SK-N-SH (cell line): ENCODE measurements around the gene C14orf132. TPM values are rescaled to one million over a fixed set of nuclear protein-coding genes. Genes with fewer than 3 reads are reported as not detected.

ENCODE experiments used
- CTCF ChIA-PET: fragments of 300-600, 350-600 bp; formaldehyde crosslinking; extraction: SDS; loops from one replicate; lab custom pipeline; 2021; lab: Yijun Ruan, JAX
- POLR2A ChIA-PET: fragments of 350-600 bp; sonication (Branson Sonifier 250); formaldehyde crosslinking; extraction: SDS; loops from one replicate; lab custom pipeline; 2020; ENCODE audit warnings: antibody characterized with exemption, inconsistent platforms; lab: Yijun Ruan, JAX
- DNase-seq: peaks from one replicate; pipeline ENCODE4 v3.0.0; 2012
- H2AFZ ChIP-seq: fragments of 200-600 bp; sonication (generic); 2 replicates; pipeline ENCODE4 v1.8.1; 2016; ENCODE audit warnings: antibody characterized with exemption, mild to moderate bottlenecking, low read depth
- H3F3A ChIP-seq: fragments of 200-600 bp; sonication (generic); replicated peaks from 2 replicates; pipeline ENCODE3; 2016; ENCODE audit warnings: antibody characterized with exemption, mild to moderate bottlenecking; ENCODE audit not compliant: insufficient read depth
- H3K27ac ChIP-seq, 2 experiments: fragments of 200-500 bp in 1 of 2; fragments of 200-600 bp in 1 of 2; sonication (Bioruptor generic) in 1 of 2; sonication (generic), shearing (Covaris generic) in 1 of 2; 2 replicates each; pipeline versions ENCODE4 v1.5.1 to v1.6.1; 2014 to 2016; ENCODE audit warnings: low read depth in 2 of 2, inconsistent platforms in 1 of 2, low read length in 1 of 2, mild to moderate bottlenecking in 1 of 2, mixed read lengths in 1 of 2
- H3K27me3 ChIP-seq: fragments of 200-600 bp; sonication (generic), shearing (Covaris generic); 2 replicates; pipeline ENCODE4 v1.6.1; 2016; ENCODE audit warnings: mixed run types; ENCODE audit not compliant: insufficient read depth
- H3K36me3 ChIP-seq, 2 experiments: fragments of 200-500 bp in 1 of 2; fragments of 200-600 bp in 1 of 2; sonication (Bioruptor generic) in 1 of 2; sonication (generic) in 1 of 2; replicated peaks in 1 of 2; 2 replicates each; pipeline versions ENCODE3 to v1.5.1; 2014 to 2016; ENCODE audit warnings: low read length in 1 of 2, mild to moderate bottlenecking in 1 of 2; ENCODE audit not compliant: insufficient read depth in 2 of 2, control insufficient read depth in 1 of 2
- H3K4me1 ChIP-seq, 2 experiments: fragments of 200-500 bp in 1 of 2; fragments of 200-600 bp in 1 of 2; sonication (Bioruptor generic) in 1 of 2; sonication (generic), shearing (Covaris generic) in 1 of 2; 2 replicates each; pipeline versions ENCODE4 v1.5.1 to v1.6.1; 2014 to 2016; ENCODE audit warnings: low read depth in 1 of 2, low read length in 1 of 2, mixed run types in 1 of 2; ENCODE audit not compliant: insufficient read depth in 2 of 2, control insufficient read depth in 1 of 2
- H3K4me2 ChIP-seq: fragments of 200-600 bp; sonication (generic), shearing (Covaris generic); 2 replicates; pipeline ENCODE4 v1.6.1; 2017; ENCODE audit warnings: mixed run types
- H3K4me3 ChIP-seq, 2 experiments: fragments of 200-500 bp in 1 of 2; fragments of 200-600 bp in 1 of 2; sonication (Bioruptor generic) in 1 of 2; sonication (generic), shearing (Covaris generic) in 1 of 2; 2 replicates each; pipeline versions ENCODE4 v1.5.1 to v1.8.1; 2014 to 2016; ENCODE audit warnings: low read depth in 2 of 2, inconsistent platforms in 1 of 2, low read length in 1 of 2, mild to moderate bottlenecking in 1 of 2, mixed read lengths in 1 of 2, moderate library complexity in 1 of 2
- H3K79me2 ChIP-seq: fragments of 200-600 bp; sonication (generic); 2 replicates; pipeline ENCODE4 v1.8.1; 2017; ENCODE audit warnings: mild to moderate bottlenecking; ENCODE audit not compliant: insufficient read depth
- H3K9ac ChIP-seq: fragments of 200-600 bp; sonication (generic); 2 replicates; pipeline ENCODE4 v1.6.1; 2017; ENCODE audit warnings: mixed run types
- H3K9me2 ChIP-seq: fragments of 200-600 bp; sonication (generic); 2 replicates; pipeline ENCODE4 v1.6.1; 2017; ENCODE audit warnings: mixed run types
- H3K9me3 ChIP-seq: fragments of 200-600 bp; sonication (generic); 2 replicates; pipeline ENCODE4 v1.6.1; 2017; ENCODE audit warnings: mixed run types, mild to moderate bottlenecking, moderate library complexity
- H4K20me1 ChIP-seq: fragments of 200-600 bp; sonication (generic); 2 replicates; pipeline ENCODE4 v1.6.1; 2017; ENCODE audit warnings: mild to moderate bottlenecking, mixed run types; ENCODE audit not compliant: insufficient read depth
- ELF1 ChIP-seq: IDR thresholded peaks from 2 replicates; pipeline ENCODE4 v1.4.0; 2012
- EP300 ChIP-seq, 2 experiments: IDR thresholded peaks; 2 replicates each; pipeline versions ENCODE4 v1.4.0 to v1.6.1; 2012; ENCODE audit warnings: borderline replicate concordance in 1 of 2, low read depth in 1 of 2, low read length in 1 of 2
- EZH2phosphoT487 ChIP-seq: fragments of 200-600 bp; sonication (generic); IDR thresholded peaks from 2 replicates; pipeline ENCODE4 v1.6.1; 2017; ENCODE audit warnings: low read depth, mixed run types, mild to moderate bottlenecking, antibody characterized with exemption, moderate library complexity, borderline replicate concordance
- FOXJ3 ChIP-seq: sonication (generic); formaldehyde crosslinking; IDR thresholded peaks from 2 replicates; pipeline ENCODE4 v1.5.1; 2020; ENCODE audit warnings: mild to moderate bottlenecking, missing genetic modification reagents
- GABPA ChIP-seq: IDR thresholded peaks from 2 replicates; pipeline ENCODE4 v1.4.0; 2012; ENCODE audit warnings: low read depth, mild to moderate bottlenecking
- GATA2 ChIP-seq: sonication (generic); formaldehyde crosslinking; IDR thresholded peaks from 2 replicates; pipeline ENCODE4 v1.5.0; 2020; ENCODE audit warnings: mild to moderate bottlenecking, missing genetic modification reagents
- JUND ChIP-seq: IDR thresholded peaks from 2 replicates; pipeline ENCODE4 v1.4.0; 2012
- MEF2A ChIP-seq: IDR thresholded peaks from 2 replicates; pipeline ENCODE4 v1.4.0; 2012; ENCODE audit warnings: low read depth, borderline replicate concordance
- MXI1 ChIP-seq: IDR thresholded peaks from 2 replicates; pipeline ENCODE4 v1.6.1; 2012; ENCODE audit warnings: mild to moderate bottlenecking, low read depth, low read length, improper control_type of control experiment
- NFIC ChIP-seq: IDR thresholded peaks from 2 replicates; pipeline ENCODE4 v1.4.0; 2012; ENCODE audit warnings: borderline replicate concordance
- NRF1 ChIP-seq: IDR thresholded peaks from 2 replicates; pipeline ENCODE4 v1.6.1; 2012; ENCODE audit warnings: low read depth, mild to moderate bottlenecking, low read length
- POLR2AphosphoS5 ChIP-seq: IDR thresholded peaks from 2 replicates; pipeline ENCODE4 v1.6.1; 2012; ENCODE audit warnings: low read depth, low read length
- RAD21 ChIP-seq: IDR thresholded peaks from 2 replicates; pipeline ENCODE4 v1.6.1; 2012; ENCODE audit warnings: mild to moderate bottlenecking, low read length
- RFX5 ChIP-seq: IDR thresholded peaks from 2 replicates; pipeline ENCODE4 v1.6.1; 2012; ENCODE audit warnings: mild to moderate bottlenecking, improper control_type of control experiment, low read length
- SIN3A ChIP-seq: IDR thresholded peaks from 2 replicates; pipeline ENCODE4 v1.6.1; 2012; ENCODE audit warnings: low read depth, mild to moderate bottlenecking, low read length, moderate library complexity, borderline replicate concordance
- YY1 ChIP-seq: IDR thresholded peaks from 2 replicates; pipeline ENCODE4 v1.4.0; 2012; ENCODE audit warnings: low read depth, mild to moderate bottlenecking
- WGBS: methylation state at CpG from one replicate; pipeline ENCODE4 v1.1.6; 2017; ENCODE audit warnings: low lambda C conversion rate; 5-methylcytosine and 5-hydroxymethylcytosine counted together
- polyA plus RNA-seq, 3 experiments: library from polyadenylated mRNA; depleted of rRNA; stranded (reverse); fragments of >200 nt; gene quantifications; 2 replicates each; pipeline ENCODE4 v1.2.3, GENCODE V29; 2012
- TF ChIP-seq, protein P1 (sequence below): IDR thresholded peaks from 2 replicates; pipeline ENCODE4 v1.6.1; 2012; ENCODE audit warnings: mild to moderate bottlenecking, low read depth, low read length, moderate library complexity
- TF ChIP-seq, protein P2 (sequence below): fragments of 150-350 bp; IDR thresholded peaks from 2 replicates; pipeline ENCODE4 v1.6.1; 2016; ENCODE audit warnings: mild to moderate bottlenecking, low read depth, low read length
- TF ChIP-seq, protein P3 (sequence below): IDR thresholded peaks from 2 replicates; pipeline ENCODE4 v1.4.0; 2012; ENCODE audit warnings: low read depth, borderline replicate concordance
- TF ChIP-seq, protein P4 (sequence below): fragments of 150-350 bp; IDR thresholded peaks from 2 replicates; pipeline ENCODE4 v1.6.1; 2017; ENCODE audit warnings: antibody characterized with exemption, low read length, low read depth, borderline replicate concordance

The C14orf132 gene
- polyA plus RNA-seq, 1 of the 3 experiments (the other 2 are of a cell fraction): 5.5 TPM

DNA sequence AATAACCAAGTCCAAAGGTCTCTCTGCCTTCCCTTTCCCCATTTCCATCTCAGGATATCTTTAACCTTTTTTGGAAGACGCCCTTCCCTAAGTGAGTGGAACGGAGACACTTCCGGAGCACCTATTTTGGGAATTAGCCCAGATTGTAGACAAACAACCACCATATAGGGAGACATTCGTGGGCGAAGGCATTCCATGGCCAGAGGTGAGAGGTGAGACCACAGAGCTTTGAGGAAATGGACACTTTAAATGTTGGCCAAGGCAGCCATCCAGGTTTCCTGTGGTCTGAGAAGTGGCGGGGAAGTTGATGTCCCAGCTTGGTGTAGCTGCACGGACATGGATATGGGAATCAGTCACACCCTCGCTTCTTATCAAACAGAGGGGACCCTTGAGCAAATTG lies 96.1 kb downstream of the C14orf132 start:
- Histone ChIP-seq H3K9me3 (0 out of 2 replicates have a peak, but pooled peaks cover 4% of the 10 kb centered on the region), H3K79me2 (no peaks in the 10 kb centered on the region), H3K4me1 (no peaks in the 10 kb centered on the region; a peak in 1 of 4 replicates), H3K27me3 (no peaks in the 10 kb centered on the region), H3F3A (peaks cover 9% of the 10 kb centered on the region), H3K27ac (no peak overlapping the region), H3K36me3 (no peaks in the 10 kb centered on the region), H3K9ac (no peak overlapping the region), H3K4me3 (no peak overlapping the region), H3K9me2 (no peaks in the 10 kb centered on the region), H2AFZ (no peak overlapping the region), H3K4me2 (no peak overlapping the region), H4K20me1 (no peaks in the 10 kb centered on the region)
- CTCF ChIA-PET: no interaction called here
- no peak for TF ChIP-seq RAD21
- no peak for TF ChIP-seq ELF1
- TF ChIP-seq, protein P1, sequence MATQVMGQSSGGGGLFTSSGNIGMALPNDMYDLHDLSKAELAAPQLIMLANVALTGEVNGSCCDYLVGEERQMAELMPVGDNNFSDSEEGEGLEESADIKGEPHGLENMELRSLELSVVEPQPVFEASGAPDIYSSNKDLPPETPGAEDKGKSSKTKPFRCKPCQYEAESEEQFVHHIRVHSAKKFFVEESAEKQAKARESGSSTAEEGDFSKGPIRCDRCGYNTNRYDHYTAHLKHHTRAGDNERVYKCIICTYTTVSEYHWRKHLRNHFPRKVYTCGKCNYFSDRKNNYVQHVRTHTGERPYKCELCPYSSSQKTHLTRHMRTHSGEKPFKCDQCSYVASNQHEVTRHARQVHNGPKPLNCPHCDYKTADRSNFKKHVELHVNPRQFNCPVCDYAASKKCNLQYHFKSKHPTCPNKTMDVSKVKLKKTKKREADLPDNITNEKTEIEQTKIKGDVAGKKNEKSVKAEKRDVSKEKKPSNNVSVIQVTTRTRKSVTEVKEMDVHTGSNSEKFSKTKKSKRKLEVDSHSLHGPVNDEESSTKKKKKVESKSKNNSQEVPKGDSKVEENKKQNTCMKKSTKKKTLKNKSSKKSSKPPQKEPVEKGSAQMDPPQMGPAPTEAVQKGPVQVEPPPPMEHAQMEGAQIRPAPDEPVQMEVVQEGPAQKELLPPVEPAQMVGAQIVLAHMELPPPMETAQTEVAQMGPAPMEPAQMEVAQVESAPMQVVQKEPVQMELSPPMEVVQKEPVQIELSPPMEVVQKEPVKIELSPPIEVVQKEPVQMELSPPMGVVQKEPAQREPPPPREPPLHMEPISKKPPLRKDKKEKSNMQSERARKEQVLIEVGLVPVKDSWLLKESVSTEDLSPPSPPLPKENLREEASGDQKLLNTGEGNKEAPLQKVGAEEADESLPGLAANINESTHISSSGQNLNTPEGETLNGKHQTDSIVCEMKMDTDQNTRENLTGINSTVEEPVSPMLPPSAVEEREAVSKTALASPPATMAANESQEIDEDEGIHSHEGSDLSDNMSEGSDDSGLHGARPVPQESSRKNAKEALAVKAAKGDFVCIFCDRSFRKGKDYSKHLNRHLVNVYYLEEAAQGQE: no peak
- no peak for TF ChIP-seq SIN3A
- no peak for TF ChIP-seq FOXJ3 (CRISPR knock-in tag)
- TF ChIP-seq GATA2 (CRISPR knock-in tag): no peak
- TF ChIP-seq GABPA: no peak
- no peak for TF ChIP-seq NFIC
- TF ChIP-seq MEF2A: no peak
- no peak for TF ChIP-seq NRF1
- TF ChIP-seq POLR2AphosphoS5: no peak
- no peak for TF ChIP-seq EP300 (IDR thresholded peaks at IDR 0.05; ENCODE audit: borderline replicate concordance in 1 of 2, low read depth in 1 of 2, low read length in 1 of 2)
- TF ChIP-seq JUND: no peak
- no peak for TF ChIP-seq MXI1
- TF ChIP-seq RFX5: no peak
- no peak for TF ChIP-seq EZH2phosphoT487
- no peak for TF ChIP-seq YY1
- TF ChIP-seq, protein P2, sequence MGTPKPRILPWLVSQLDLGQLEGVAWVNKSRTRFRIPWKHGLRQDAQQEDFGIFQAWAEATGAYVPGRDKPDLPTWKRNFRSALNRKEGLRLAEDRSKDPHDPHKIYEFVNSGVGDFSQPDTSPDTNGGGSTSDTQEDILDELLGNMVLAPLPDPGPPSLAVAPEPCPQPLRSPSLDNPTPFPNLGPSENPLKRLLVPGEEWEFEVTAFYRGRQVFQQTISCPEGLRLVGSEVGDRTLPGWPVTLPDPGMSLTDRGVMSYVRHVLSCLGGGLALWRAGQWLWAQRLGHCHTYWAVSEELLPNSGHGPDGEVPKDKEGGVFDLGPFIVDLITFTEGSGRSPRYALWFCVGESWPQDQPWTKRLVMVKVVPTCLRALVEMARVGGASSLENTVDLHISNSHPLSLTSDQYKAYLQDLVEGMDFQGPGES: no peak
- TF ChIP-seq, protein P3, sequence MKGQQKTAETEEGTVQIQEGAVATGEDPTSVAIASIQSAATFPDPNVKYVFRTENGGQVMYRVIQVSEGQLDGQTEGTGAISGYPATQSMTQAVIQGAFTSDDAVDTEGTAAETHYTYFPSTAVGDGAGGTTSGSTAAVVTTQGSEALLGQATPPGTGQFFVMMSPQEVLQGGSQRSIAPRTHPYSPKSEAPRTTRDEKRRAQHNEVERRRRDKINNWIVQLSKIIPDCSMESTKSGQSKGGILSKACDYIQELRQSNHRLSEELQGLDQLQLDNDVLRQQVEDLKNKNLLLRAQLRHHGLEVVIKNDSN: no peak
- TF ChIP-seq, protein P4, sequence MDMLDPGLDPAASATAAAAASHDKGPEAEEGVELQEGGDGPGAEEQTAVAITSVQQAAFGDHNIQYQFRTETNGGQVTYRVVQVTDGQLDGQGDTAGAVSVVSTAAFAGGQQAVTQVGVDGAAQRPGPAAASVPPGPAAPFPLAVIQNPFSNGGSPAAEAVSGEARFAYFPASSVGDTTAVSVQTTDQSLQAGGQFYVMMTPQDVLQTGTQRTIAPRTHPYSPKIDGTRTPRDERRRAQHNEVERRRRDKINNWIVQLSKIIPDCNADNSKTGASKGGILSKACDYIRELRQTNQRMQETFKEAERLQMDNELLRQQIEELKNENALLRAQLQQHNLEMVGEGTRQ: no peak
- DNase-seq: no peak
- POLR2A ChIA-PET: no interaction called here
- 88% methylated on average over 8 of the region's 8 CpGs for WGBS
